Measurements from ENCODE around the gene GPSM1. TPM values are rescaled to one million over a fixed set of nuclear protein-coding genes. Genes with fewer than 3 reads are reported as not detected.

The GPSM1 gene
- total and polyA plus RNA-seq, 4 donors: 6.9 to 53.7 (median 25.8) TPM

- intact Hi-C loops (cut with DNase I): loop anchor here in 1 of 2 donors (5.0 kb wide), 2 partner anchors 38 to 53 kb away; partner anchors contain the start of gene GPSM1
- DNase-seq: no peak
These were observed 37.8 kb downstream of the GPSM1 start for GRCh38 chr9:136364942-136365774.

DNA sequence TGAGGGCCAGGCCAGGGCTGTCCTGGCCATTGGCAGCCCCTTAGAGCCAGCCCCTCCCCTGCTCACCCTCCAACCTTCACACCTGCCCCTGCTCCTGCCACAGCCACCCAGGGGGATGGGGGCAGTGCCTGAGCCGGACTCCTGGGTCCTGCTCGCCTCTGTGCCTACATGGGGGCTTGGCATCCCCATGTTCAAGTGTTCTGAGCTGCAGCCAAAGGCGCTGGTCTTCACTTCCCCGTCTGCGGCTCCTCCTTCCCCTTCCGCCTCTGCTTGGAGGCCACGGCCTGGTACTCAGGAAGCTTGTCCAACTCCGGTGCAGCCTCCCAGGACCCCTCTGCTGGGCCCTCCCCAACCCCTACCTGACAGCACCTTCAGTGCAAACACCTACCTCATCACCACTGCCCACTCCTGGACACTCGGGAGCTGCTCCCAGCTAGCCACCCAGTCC lies 38.5 kb downstream of the GPSM1 start:
- Histone ChIP-seq H3K9me3 (ENCODE audit: control insufficient read depth, low read length) (no peaks in the 10 kb centered on the region), H3K36me3 (ENCODE audit: control insufficient read depth in 1 of 2, insufficient read depth in 2 of 2, low read length in 1 of 2) (no peaks in the 10 kb centered on the region), H3K4me1 (ENCODE audit: control insufficient read depth in 1 of 2, insufficient read depth in 2 of 2, low read length in 2 of 2) (no peaks in the 10 kb centered on the region), H3K27me3 (ENCODE audit: control insufficient read depth in 1 of 2, insufficient read depth in 2 of 2, low read length in 1 of 2) (no peaks in the 10 kb centered on the region), H3K27ac (ENCODE audit: low read depth in 1 of 2, low read length in 2 of 2) (no peak overlapping the region), H3K4me3 (ENCODE audit: low read length in 2 of 2) (no peak overlapping the region)
- ATAC-seq (ENCODE audit: low FRiP score) (no peak), DNase-seq (no peak)
- intact Hi-C loops (cut with DNase I): no loop called here
- WGBS, 2 donors: 75 to 85% methylated on average over 9 of the region's 9 CpGs

More at GRCh38 chr9:136364942-136365774, 37.8 kb downstream of the GPSM1 start:
- H3K4me3 ChIP-seq (ENCODE audit: low read length in 2 of 2): no peak overlapping the region
- WGBS, 2 donors: 73 to 75% methylated on average over 31 of the region's 31 CpGs
- no peaks in the 10 kb centered on the region for H3K36me3 ChIP-seq (ENCODE audit: control insufficient read depth in 1 of 2, insufficient read depth in 2 of 2, low read length in 1 of 2)
- H3K9me3 ChIP-seq (ENCODE audit: control insufficient read depth, low read length): no peaks in the 10 kb centered on the region
- ATAC-seq (ENCODE audit: low FRiP score): no peak
- no peak overlapping the region for H3K27ac ChIP-seq (ENCODE audit: low read depth in 1 of 2, low read length in 2 of 2)
- no peaks in the 10 kb centered on the region for H3K27me3 ChIP-seq (ENCODE audit: control insufficient read depth in 1 of 2, insufficient read depth in 2 of 2, low read length in 1 of 2)
- no peaks in the 10 kb centered on the region for H3K4me1 ChIP-seq (ENCODE audit: control insufficient read depth in 1 of 2, insufficient read depth in 2 of 2, low read length in 2 of 2)

DNA sequence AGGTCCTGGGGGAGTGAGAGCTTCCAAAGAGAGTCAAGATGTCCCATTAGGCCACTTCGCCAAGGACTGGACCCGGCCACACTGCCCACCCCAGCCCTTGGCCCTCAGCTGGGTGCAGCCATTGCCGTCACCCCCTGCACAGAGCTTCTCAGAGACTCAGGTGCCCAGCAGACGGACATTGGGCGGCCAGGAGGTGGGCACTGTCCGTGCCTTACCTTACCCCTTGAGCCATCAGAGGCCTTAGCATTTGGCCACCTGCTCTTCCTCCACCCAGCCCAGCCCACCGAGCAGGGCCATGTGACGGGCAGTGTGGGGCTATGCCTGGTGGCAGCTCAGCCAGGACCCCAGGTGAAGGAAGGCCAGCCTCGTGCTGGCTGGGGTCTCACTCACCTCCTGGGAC lies 39.5 kb downstream of the GPSM1 start:
- Histone ChIP-seq H3K4me1 (ENCODE audit: control insufficient read depth in 1 of 2, insufficient read depth in 2 of 2, low read length in 2 of 2) (no peaks in the 10 kb centered on the region), H3K9me3 (ENCODE audit: control insufficient read depth, low read length) (no peaks in the 10 kb centered on the region), H3K27ac (ENCODE audit: low read depth in 1 of 2, low read length in 2 of 2) (no peak overlapping the region), H3K27me3 (ENCODE audit: control insufficient read depth in 1 of 2, insufficient read depth in 2 of 2, low read length in 1 of 2) (no peaks in the 10 kb centered on the region), H3K4me3 (ENCODE audit: low read length in 2 of 2) (no peak overlapping the region), H3K36me3 (ENCODE audit: control insufficient read depth in 1 of 2, insufficient read depth in 2 of 2, low read length in 1 of 2) (no peaks in the 10 kb centered on the region)
- DNase-seq (no peak), ATAC-seq (ENCODE audit: low FRiP score) (no peak)
- intact Hi-C loops (cut with DNase I): no loop called here
- 86 to 89% methylated on average over 9 of the region's 9 CpGs for WGBS, 2 donors

DNA sequence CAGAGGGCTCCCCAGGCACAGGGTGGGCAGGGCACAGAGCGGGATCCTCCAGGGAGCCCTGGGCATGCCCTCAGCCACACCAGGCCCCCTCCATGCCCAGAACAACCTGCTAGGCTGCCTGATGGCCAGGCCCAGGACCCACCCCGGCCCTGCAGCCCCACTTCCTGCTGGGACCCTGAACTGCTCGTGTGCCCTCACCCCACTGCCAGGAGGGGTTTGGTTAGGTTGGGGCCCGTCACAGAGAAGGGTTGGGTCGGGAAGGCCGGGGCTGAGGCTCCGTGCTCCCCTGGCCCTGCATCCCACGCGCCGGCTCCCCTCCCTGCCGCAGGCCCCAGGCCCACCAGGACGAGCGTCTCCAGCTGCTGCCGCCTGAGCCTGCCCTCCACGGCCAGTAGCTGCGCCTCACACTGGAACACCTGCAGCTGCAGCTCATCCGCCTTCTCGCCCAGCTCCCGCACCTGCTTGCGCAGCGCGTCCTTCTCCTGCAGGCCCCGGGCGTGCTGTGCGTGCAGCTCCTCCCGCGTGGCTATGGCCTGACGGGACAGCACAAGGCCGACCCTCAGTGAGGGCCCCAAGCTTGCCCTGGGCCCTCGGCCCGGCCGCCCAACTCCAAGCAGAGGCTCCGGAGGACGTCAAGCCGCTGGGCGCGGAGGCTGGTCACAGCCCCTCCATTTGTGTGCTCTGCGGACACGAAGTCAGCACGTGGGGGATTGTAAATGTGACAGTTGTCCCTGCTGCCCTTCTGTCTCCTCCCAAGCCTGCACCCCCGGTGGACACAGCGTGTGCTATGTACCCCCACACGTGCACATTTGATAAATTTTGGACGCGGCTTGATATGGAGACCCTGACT lies 40.2 kb downstream of the GPSM1 start:
- ATAC-seq (ENCODE audit: low FRiP score): no peak
- 87 to 88% methylated on average over 43 to 45 of the region's 45 CpGs for WGBS, 2 donors

GRCh38 chr9:136368190-136368589 lies 40.9 kb downstream of the GPSM1 start:
- WGBS, 2 donors: 64 to 73% methylated on average over 15 to 18 of the region's 18 CpGs
- intact Hi-C loops (cut with DNase I): no loop called here
- Histone ChIP-seq H3K27ac (ENCODE audit: low read depth in 1 of 2, low read length in 2 of 2) (no peak overlapping the region), H3K36me3 (ENCODE audit: control insufficient read depth in 1 of 2, insufficient read depth in 2 of 2, low read length in 1 of 2) (no peaks in the 10 kb centered on the region), H3K9me3 (ENCODE audit: control insufficient read depth, low read length) (no peaks in the 10 kb centered on the region), H3K27me3 (ENCODE audit: control insufficient read depth in 1 of 2, insufficient read depth in 2 of 2, low read length in 1 of 2) (no peaks in the 10 kb centered on the region), H3K4me1 (ENCODE audit: control insufficient read depth in 1 of 2, insufficient read depth in 2 of 2, low read length in 2 of 2) (no peaks in the 10 kb centered on the region), H3K4me3 (ENCODE audit: low read length in 2 of 2) (no peak overlapping the region)
- DNase-seq (no peak), ATAC-seq (ENCODE audit: low FRiP score) (no peak)

More for the DNA sequence above, 40.2 kb downstream of the GPSM1 start:
- intact Hi-C loops (cut with DNase I): no loop called here
- Histone ChIP-seq H3K4me1 (ENCODE audit: control insufficient read depth in 1 of 2, insufficient read depth in 2 of 2, low read length in 2 of 2) (no peaks in the 10 kb centered on the region), H3K36me3 (ENCODE audit: control insufficient read depth in 1 of 2, insufficient read depth in 2 of 2, low read length in 1 of 2) (no peaks in the 10 kb centered on the region), H3K27ac (ENCODE audit: low read depth in 1 of 2, low read length in 2 of 2) (no peak overlapping the region), H3K9me3 (ENCODE audit: control insufficient read depth, low read length) (no peaks in the 10 kb centered on the region), H3K4me3 (ENCODE audit: low read length in 2 of 2) (no peak overlapping the region), H3K27me3 (ENCODE audit: control insufficient read depth in 1 of 2, insufficient read depth in 2 of 2, low read length in 1 of 2) (no peaks in the 10 kb centered on the region)
- no peak for DNase-seq

DNA sequence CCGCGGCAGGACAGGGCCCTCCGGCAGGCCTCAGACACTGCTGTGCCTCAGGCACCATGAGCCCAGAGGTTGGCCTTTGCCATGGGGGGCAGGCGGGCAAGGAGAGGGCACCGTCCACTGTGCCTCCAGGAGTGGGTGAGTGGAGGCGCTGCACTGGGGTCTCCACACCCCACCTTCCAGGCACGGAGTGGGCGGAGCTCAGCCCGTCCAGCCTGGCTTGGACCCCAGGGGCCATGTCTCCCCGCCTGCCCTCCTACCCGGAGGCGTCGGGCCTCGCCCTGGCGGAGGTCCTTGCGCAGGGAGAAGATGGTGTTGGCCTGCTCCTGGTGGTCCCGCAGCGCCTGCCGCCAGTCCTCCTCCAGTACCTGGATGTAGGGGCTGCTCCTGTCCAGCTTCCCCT lies 42.7 kb downstream of the GPSM1 start:
- H3K9me3 ChIP-seq (ENCODE audit: control insufficient read depth, low read length): no peaks in the 10 kb centered on the region
- ATAC-seq (ENCODE audit: low FRiP score) (no peak), DNase-seq (no peak)
- intact Hi-C loops (cut with DNase I): no loop called here
- H3K4me3 ChIP-seq (ENCODE audit: low read length in 2 of 2): no peak overlapping the region
- H3K36me3 ChIP-seq (ENCODE audit: control insufficient read depth in 1 of 2, insufficient read depth in 2 of 2, low read length in 1 of 2): no peaks in the 10 kb centered on the region
- no peaks in the 10 kb centered on the region for H3K27me3 ChIP-seq (ENCODE audit: control insufficient read depth in 1 of 2, insufficient read depth in 2 of 2, low read length in 1 of 2)
- H3K4me1 ChIP-seq (ENCODE audit: control insufficient read depth in 1 of 2, insufficient read depth in 2 of 2, low read length in 2 of 2): no peaks in the 10 kb centered on the region
- WGBS, 2 donors: 94 to 95% methylated on average over 17 to 19 of the region's 19 CpGs
- H3K27ac ChIP-seq (ENCODE audit: low read depth in 1 of 2, low read length in 2 of 2): no peak overlapping the region

DNA sequence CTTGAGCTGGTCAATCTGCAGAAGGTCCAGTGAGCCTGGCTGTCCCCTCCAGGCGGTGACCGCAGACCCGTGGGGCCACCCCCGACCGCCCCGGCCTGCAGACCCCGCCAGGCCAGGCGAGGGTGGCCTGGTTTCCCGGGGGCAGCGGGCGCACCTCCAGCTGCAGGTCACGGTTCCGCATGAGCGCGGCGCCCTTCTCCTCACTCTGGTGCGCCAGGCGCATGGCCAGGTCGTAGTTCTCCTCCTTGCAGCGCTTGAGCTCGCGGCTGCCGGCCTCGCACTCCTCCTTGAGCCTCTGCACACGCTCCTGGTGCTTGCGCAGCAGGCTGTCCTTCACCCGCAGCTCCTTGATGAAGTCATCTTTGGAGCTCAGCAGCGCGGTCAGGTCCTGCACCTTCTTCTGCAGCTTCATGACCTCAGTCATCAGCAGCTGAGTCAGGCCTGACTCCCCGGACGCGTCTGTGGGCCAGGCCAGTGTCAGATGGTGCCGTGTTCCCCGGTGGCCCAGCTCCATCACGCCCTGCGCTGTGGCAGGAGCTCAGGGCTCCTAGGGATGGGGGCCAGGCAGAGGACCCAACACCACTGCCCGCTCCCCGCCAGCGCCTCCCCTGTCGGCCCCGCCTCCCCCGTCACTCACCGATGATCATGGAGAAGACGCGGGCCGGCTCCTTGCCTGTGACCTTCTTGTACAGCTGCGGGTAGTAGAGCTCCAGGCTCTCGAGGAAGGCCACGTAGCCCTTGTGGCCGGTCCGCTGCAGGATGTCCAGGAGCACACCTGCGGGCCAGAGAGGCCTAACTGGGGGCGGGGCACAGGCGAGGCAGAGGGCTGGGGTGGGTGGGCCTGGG lies 43.6 kb downstream of the GPSM1 start:
- Histone ChIP-seq H3K27ac (ENCODE audit: low read depth in 1 of 2, low read length in 2 of 2) (no peak overlapping the region), H3K4me3 (ENCODE audit: low read length in 2 of 2) (no peak overlapping the region), H3K4me1 (ENCODE audit: control insufficient read depth in 1 of 2, insufficient read depth in 2 of 2, low read length in 2 of 2) (no peaks in the 10 kb centered on the region), H3K27me3 (ENCODE audit: control insufficient read depth in 1 of 2, insufficient read depth in 2 of 2, low read length in 1 of 2) (no peaks in the 10 kb centered on the region), H3K9me3 (ENCODE audit: control insufficient read depth, low read length) (no peaks in the 10 kb centered on the region), H3K36me3 (ENCODE audit: control insufficient read depth in 1 of 2, insufficient read depth in 2 of 2, low read length in 1 of 2) (no peaks in the 10 kb centered on the region)
- intact Hi-C loops (cut with DNase I): no loop called here
- ATAC-seq (ENCODE audit: low FRiP score) (no peak), DNase-seq (no peak)
- 90 to 94% methylated on average over 53 to 54 of the region's 54 CpGs for WGBS, 2 donors

DNA sequence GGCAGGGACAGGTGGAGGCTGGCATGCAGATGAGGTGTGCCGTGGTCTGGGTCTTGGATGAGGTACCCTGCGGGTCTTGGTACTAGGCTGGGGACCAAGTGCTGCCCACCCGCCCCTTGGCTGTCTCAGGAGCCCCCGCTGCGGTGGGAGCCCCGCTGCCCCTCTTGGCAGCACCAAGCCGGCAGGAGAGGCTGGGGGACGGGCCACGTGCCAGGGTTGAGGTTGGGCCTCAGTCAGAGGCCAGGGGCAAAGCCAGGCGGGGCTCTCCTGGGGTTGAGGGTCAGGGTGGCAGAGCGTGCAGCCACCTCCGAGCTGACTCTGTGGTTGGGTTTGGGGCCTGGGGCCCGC lies 44.2 kb downstream of the GPSM1 start:
- 92% methylated on average over 13 of the region's 13 CpGs for WGBS, 2 donors
- ATAC-seq (ENCODE audit: low FRiP score) (no peak), DNase-seq (no peak)
- no peaks in the 10 kb centered on the region for H3K4me1 ChIP-seq (ENCODE audit: control insufficient read depth in 1 of 2, insufficient read depth in 2 of 2, low read length in 2 of 2)
- H3K27me3 ChIP-seq (ENCODE audit: control insufficient read depth in 1 of 2, insufficient read depth in 2 of 2, low read length in 1 of 2): no peaks in the 10 kb centered on the region
- no peak overlapping the region for H3K4me3 ChIP-seq (ENCODE audit: low read length in 2 of 2)
- intact Hi-C loops (cut with DNase I): no loop called here
- H3K27ac ChIP-seq (ENCODE audit: low read depth in 1 of 2, low read length in 2 of 2): no peak overlapping the region
- no peaks in the 10 kb centered on the region for H3K36me3 ChIP-seq (ENCODE audit: control insufficient read depth in 1 of 2, insufficient read depth in 2 of 2, low read length in 1 of 2)
- H3K9me3 ChIP-seq (ENCODE audit: control insufficient read depth, low read length): no peaks in the 10 kb centered on the region
